Measurements from ENCODE around the gene TOMM40.
A peak's percentile ranks its signal among the peaks of the same experiment; 100 is the strongest.

Gene TOMM40

GRCh38 chr19:44872661-44873060, 18.4 kb upstream of the TOMM40 start:
- TF ChIP-seq REST (IDR thresholded peaks at IDR 0.05; ENCODE audit: insufficient read depth in 1 of 2, low read depth in 2 of 2, low read length in 2 of 2): no peak
- no peak for TF ChIP-seq FOXP2 (optimal IDR thresholded peaks at IDR 0.05; ENCODE audit: borderline replicate concordance, extremely low read depth, extremely low read length, insufficient read depth)
- TF ChIP-seq SIN3A (IDR thresholded peaks at IDR 0.05; ENCODE audit: borderline replicate concordance, insufficient read depth, low read length): no peak
- TF ChIP-seq TAF1 (IDR thresholded peaks at IDR 0.05; ENCODE audit: borderline replicate concordance, insufficient read depth, low read length): no peak
- no peak for TF ChIP-seq POLR2AphosphoS5 (IDR thresholded peaks at IDR 0.05; ENCODE audit: low read depth, low read length)

GRCh38 chr19:44874317-44874716, 16.7 kb upstream of the TOMM40 start:
- TF ChIP-seq FOXP2 (optimal IDR thresholded peaks at IDR 0.05; ENCODE audit: borderline replicate concordance, extremely low read depth, extremely low read length, insufficient read depth): no peak
- TF ChIP-seq TAF1 (IDR thresholded peaks at IDR 0.05; ENCODE audit: borderline replicate concordance, insufficient read depth, low read length): no peak
- no peak for TF ChIP-seq REST (IDR thresholded peaks at IDR 0.05; ENCODE audit: insufficient read depth in 1 of 2, low read depth in 2 of 2, low read length in 2 of 2)
- TF ChIP-seq SIN3A (IDR thresholded peaks at IDR 0.05; ENCODE audit: borderline replicate concordance, insufficient read depth, low read length): no peak
- no peak for TF ChIP-seq POLR2AphosphoS5 (IDR thresholded peaks at IDR 0.05; ENCODE audit: low read depth, low read length)

- TF ChIP-seq FOXP2 (optimal IDR thresholded peaks at IDR 0.05; ENCODE audit: borderline replicate concordance, extremely low read depth, extremely low read length, insufficient read depth) (no peak), POLR2AphosphoS5 (IDR thresholded peaks at IDR 0.05; ENCODE audit: low read depth, low read length) (no peak), REST (IDR thresholded peaks at IDR 0.05; ENCODE audit: insufficient read depth in 1 of 2, low read depth in 2 of 2, low read length in 2 of 2) (no peak), SIN3A (IDR thresholded peaks at IDR 0.05; ENCODE audit: borderline replicate concordance, insufficient read depth, low read length) (no peak), TAF1 (IDR thresholded peaks at IDR 0.05; ENCODE audit: borderline replicate concordance, insufficient read depth, low read length) (no peak)
These were observed 15.2 kb upstream of the TOMM40 start for GRCh38 chr19:44875666-44876451.

GRCh38 chr19:44876930-44877535, 14.0 kb upstream of the TOMM40 start:
- TF ChIP-seq SIN3A (IDR thresholded peaks at IDR 0.05; ENCODE audit: borderline replicate concordance, insufficient read depth, low read length) (no peak), POLR2AphosphoS5 (IDR thresholded peaks at IDR 0.05; ENCODE audit: low read depth, low read length) (no peak), FOXP2 (optimal IDR thresholded peaks at IDR 0.05; ENCODE audit: borderline replicate concordance, extremely low read depth, extremely low read length, insufficient read depth) (peak; percentile 15)

- TF ChIP-seq SIN3A (IDR thresholded peaks at IDR 0.05; ENCODE audit: borderline replicate concordance, insufficient read depth, low read length) (no peak), REST (IDR thresholded peaks at IDR 0.05; ENCODE audit: insufficient read depth in 1 of 2, low read depth in 2 of 2, low read length in 2 of 2) (no peak), POLR2AphosphoS5 (IDR thresholded peaks at IDR 0.05; ENCODE audit: low read depth, low read length) (no peak), FOXP2 (optimal IDR thresholded peaks at IDR 0.05; ENCODE audit: borderline replicate concordance, extremely low read depth, extremely low read length, insufficient read depth) (no peak), TAF1 (IDR thresholded peaks at IDR 0.05; ENCODE audit: borderline replicate concordance, insufficient read depth, low read length) (no peak)
These were observed 12.8 kb upstream of the TOMM40 start for GRCh38 chr19:44878120-44878865.
